Measurements from ENCODE around the gene CENPX.

- TF ChIP-seq CTCF (IDR thresholded peaks at IDR 0.05; ENCODE audit: low read depth, low read length, poor library complexity, severe bottlenecking) (no peak), EZH2phosphoT487 (IDR thresholded peaks at IDR 0.05; ENCODE audit: borderline replicate concordance, low read length) (no peak)
These were observed 39.6 kb downstream of the CENPX start for GRCh38 chr17:81983011-81983638.

All from DOHH2 (cell line).